Measurements from ENCODE around the gene RABGAP1L.

GRCh38 chr1:174877208-174877673 lies 717.9 kb downstream of the RABGAP1L start:
- no peak for TF ChIP-seq EGR1 (IDR thresholded peaks at IDR 0.05; ENCODE audit: low read depth in 2 of 2)
- TF ChIP-seq, protein P1, sequence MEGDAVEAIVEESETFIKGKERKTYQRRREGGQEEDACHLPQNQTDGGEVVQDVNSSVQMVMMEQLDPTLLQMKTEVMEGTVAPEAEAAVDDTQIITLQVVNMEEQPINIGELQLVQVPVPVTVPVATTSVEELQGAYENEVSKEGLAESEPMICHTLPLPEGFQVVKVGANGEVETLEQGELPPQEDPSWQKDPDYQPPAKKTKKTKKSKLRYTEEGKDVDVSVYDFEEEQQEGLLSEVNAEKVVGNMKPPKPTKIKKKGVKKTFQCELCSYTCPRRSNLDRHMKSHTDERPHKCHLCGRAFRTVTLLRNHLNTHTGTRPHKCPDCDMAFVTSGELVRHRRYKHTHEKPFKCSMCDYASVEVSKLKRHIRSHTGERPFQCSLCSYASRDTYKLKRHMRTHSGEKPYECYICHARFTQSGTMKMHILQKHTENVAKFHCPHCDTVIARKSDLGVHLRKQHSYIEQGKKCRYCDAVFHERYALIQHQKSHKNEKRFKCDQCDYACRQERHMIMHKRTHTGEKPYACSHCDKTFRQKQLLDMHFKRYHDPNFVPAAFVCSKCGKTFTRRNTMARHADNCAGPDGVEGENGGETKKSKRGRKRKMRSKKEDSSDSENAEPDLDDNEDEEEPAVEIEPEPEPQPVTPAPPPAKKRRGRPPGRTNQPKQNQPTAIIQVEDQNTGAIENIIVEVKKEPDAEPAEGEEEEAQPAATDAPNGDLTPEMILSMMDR (IDR thresholded peaks at IDR 0.05; ENCODE audit: low read depth, low read length, missing input control), result no peak
- TF ChIP-seq RAD21 (IDR thresholded peaks at IDR 0.05), result no peak
- TF ChIP-seq, protein P2, sequence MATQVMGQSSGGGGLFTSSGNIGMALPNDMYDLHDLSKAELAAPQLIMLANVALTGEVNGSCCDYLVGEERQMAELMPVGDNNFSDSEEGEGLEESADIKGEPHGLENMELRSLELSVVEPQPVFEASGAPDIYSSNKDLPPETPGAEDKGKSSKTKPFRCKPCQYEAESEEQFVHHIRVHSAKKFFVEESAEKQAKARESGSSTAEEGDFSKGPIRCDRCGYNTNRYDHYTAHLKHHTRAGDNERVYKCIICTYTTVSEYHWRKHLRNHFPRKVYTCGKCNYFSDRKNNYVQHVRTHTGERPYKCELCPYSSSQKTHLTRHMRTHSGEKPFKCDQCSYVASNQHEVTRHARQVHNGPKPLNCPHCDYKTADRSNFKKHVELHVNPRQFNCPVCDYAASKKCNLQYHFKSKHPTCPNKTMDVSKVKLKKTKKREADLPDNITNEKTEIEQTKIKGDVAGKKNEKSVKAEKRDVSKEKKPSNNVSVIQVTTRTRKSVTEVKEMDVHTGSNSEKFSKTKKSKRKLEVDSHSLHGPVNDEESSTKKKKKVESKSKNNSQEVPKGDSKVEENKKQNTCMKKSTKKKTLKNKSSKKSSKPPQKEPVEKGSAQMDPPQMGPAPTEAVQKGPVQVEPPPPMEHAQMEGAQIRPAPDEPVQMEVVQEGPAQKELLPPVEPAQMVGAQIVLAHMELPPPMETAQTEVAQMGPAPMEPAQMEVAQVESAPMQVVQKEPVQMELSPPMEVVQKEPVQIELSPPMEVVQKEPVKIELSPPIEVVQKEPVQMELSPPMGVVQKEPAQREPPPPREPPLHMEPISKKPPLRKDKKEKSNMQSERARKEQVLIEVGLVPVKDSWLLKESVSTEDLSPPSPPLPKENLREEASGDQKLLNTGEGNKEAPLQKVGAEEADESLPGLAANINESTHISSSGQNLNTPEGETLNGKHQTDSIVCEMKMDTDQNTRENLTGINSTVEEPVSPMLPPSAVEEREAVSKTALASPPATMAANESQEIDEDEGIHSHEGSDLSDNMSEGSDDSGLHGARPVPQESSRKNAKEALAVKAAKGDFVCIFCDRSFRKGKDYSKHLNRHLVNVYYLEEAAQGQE (IDR thresholded peaks at IDR 0.05), result no peak
- TF ChIP-seq, protein P3, sequence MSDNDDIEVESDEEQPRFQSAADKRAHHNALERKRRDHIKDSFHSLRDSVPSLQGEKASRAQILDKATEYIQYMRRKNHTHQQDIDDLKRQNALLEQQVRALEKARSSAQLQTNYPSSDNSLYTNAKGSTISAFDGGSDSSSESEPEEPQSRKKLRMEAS (IDR thresholded peaks at IDR 0.05), result no peak
- no peak for TF ChIP-seq JUND (IDR thresholded peaks at IDR 0.05)
- TF ChIP-seq YY1 (IDR thresholded peaks at IDR 0.05), result no peak
- no peak for TF ChIP-seq HNF4A (conservative IDR thresholded peaks at IDR 0.05)
- TF ChIP-seq TAF1 (conservative IDR thresholded peaks at IDR 0.05), result no peak
- TF ChIP-seq HNF4G (IDR thresholded peaks at IDR 0.05), result no peak
- no peak for TF ChIP-seq GABPA (IDR thresholded peaks at IDR 0.05 in 1 of 2, conservative IDR thresholded peaks at IDR 0.05 in 1 of 2)
- TF ChIP-seq RXRA (IDR thresholded peaks at IDR 0.05), result no peak
- no peak for TF ChIP-seq FOXA1 (IDR thresholded peaks at IDR 0.05)
- TF ChIP-seq ZBTB33 (IDR thresholded peaks at IDR 0.05), result no peak

Data from liver (tissue), 3 donors.